Measurements from ENCODE around the gene RAB6B. TPM values are rescaled to one million over a fixed set of nuclear protein-coding genes. Genes with fewer than 3 reads are reported as not detected.

The RAB6B gene
- total and polyA plus RNA-seq, 2 of the 8 experiments (the other 6 are each of a cell fraction or from before 2014, with no cell fraction given), result 7.9 to 15.6 TPM

DNA sequence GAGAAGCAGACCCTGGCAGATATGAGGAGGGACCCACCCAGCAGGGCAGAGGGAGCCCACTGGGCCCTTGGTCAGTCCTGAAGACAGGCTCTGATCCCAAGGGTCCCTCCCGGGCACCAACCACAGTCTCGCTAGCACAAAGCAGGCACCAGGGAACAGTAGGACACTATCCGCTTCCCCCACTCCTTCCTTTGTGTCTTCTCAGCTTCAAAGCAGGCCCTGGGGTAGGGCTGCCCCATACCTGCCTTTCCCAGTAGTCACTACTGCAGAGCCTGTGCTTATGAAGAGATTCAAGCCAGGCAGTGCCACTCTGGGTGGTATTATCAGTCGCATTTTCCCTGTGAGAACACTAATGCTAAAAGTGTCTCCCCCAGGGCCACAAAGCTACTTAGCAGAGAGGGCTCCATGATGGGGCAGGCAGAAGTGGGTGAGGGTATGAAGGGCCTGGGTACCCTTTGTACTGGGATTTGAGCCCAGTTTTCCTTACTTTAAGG lies 57.3 kb downstream of the RAB6B start:
- H3K4me2 ChIP-seq (ENCODE audit: insufficient read depth in 1 of 2, low read depth in 2 of 2, low read length in 2 of 2), result no peak overlapping the region
- H3K9ac ChIP-seq (replicated peaks in 1 of 4; ENCODE audit: extremely low read depth in 1 of 4, low read depth in 3 of 4, low read length in 3 of 4), result no peak overlapping the region
- H3K9me3 ChIP-seq (ENCODE audit: insufficient read depth in 2 of 2, low read depth in 1 of 2, low read length in 1 of 2), result no peaks in the 10 kb centered on the region
- H3K23me2 ChIP-seq (ENCODE audit: low read depth, low read length), result peaks cover 4% of the 10 kb centered on the region; the same call in 1 of the 2 replicates
- no peaks in the 10 kb centered on the region for H3K79me1 ChIP-seq (ENCODE audit: low read depth, low read length)
- peaks cover 0 to 2% (median 0%) of the 10 kb centered on the region in 4 experiments; a peak in 1 of 7 replicates for H3K4me1 ChIP-seq (replicated peaks in 1 of 4; ENCODE audit: control insufficient read depth in 3 of 4, insufficient read depth in 4 of 4, low read length in 3 of 4)
- CTCF ChIA-PET (ENCODE audit: partially characterized antibody), result no interaction called here
- H2BK120ac ChIP-seq (replicated peaks; ENCODE audit: low read depth, low read length), result no peak overlapping the region
- H3K27ac ChIP-seq (ENCODE audit: low read depth, low read length), result no peak overlapping the region; the same call in 1 of the 2 replicates
- H4K8ac ChIP-seq (ENCODE audit: extremely low read depth, insufficient read depth, low read length), result no peak overlapping the region
- 86% methylated on average over 4 of the region's 4 CpGs; no CpG with 5 or more reads in 1 of the 2 experiments for WGBS, 2 experiments (ENCODE audit: extremely low coverage in 1 of 2, insufficient coverage in 1 of 2, insufficient read length in 1 of 2, insufficient replicate concordance in 2 of 2, low coverage in 1 of 2, low lambda C conversion rate in 2 of 2, missing lambda C conversion rate in 1 of 2)
- no peaks in the 10 kb centered on the region; a peak in 3 of 8 replicates for H3K36me3 ChIP-seq (ENCODE audit: control insufficient read depth in 2 of 4, insufficient read depth in 4 of 4, low read length in 3 of 4)
- no peak overlapping the region for H3K56ac ChIP-seq (replicated peaks; ENCODE audit: insufficient read length, low read depth, low read length)
- H3K27me3 ChIP-seq (replicated peaks in 1 of 4; ENCODE audit: control insufficient read depth in 3 of 4, extremely low read depth in 1 of 4, insufficient read depth in 3 of 4, low read length in 3 of 4), result no peaks in the 10 kb centered on the region
- H3K79me2 ChIP-seq (ENCODE audit: control insufficient read depth in 1 of 2, insufficient read depth in 2 of 2, low read length in 2 of 2), result no peaks in the 10 kb centered on the region
- FAIRE-seq, result no peak
- DNase-seq (ENCODE audit: low read depth in 1 of 2, low spot score in 2 of 2), result no peak
- no peak overlapping the region for H2AFZ ChIP-seq (ENCODE audit: low read length)
- H4K20me1 ChIP-seq (replicated peaks in 1 of 2; ENCODE audit: control insufficient read depth in 1 of 2, insufficient read depth in 2 of 2, low read length in 2 of 2), result no peaks in the 10 kb centered on the region
- POLR2A ChIA-PET (ENCODE audit: partially characterized antibody), result no interaction called here
- H3K4me3 ChIP-seq (ENCODE audit: extremely low read depth in 1 of 4, insufficient read depth in 2 of 4, low read depth in 3 of 4, low read length in 4 of 4), result no peak overlapping the region
- no peak overlapping the region for H2AK5ac ChIP-seq (ENCODE audit: low read depth, low read length)
- no peak overlapping the region for H3K4ac ChIP-seq (replicated peaks; ENCODE audit: insufficient read length, low read depth, low read length)
- H4K91ac ChIP-seq (replicated peaks; ENCODE audit: insufficient read length, low read length), result no peak overlapping the region
- no peak overlapping the region for H3K23ac ChIP-seq (ENCODE audit: insufficient read length)
- H3K14ac ChIP-seq (ENCODE audit: insufficient read length), result no peak overlapping the region
- no peak overlapping the region for H2BK15ac ChIP-seq (ENCODE audit: low read length)
- no peak overlapping the region for H4K5ac ChIP-seq (ENCODE audit: insufficient read length, low read depth, low read length)
- H2BK5ac ChIP-seq (ENCODE audit: low read depth, low read length), result no peak overlapping the region
- H2BK12ac ChIP-seq (ENCODE audit: low read depth, low read length), result no peak overlapping the region
- no peak overlapping the region for H3K18ac ChIP-seq (ENCODE audit: extremely low read depth, low read length)
- no peak overlapping the region for H2BK20ac ChIP-seq (ENCODE audit: low read length)
- TF ChIP-seq CTBP2 (IDR thresholded peaks at IDR 0.05; ENCODE audit: borderline replicate concordance, insufficient read depth, insufficient read length, low read length), result no peak
- TF ChIP-seq EZH2 (IDR thresholded peaks at IDR 0.05; ENCODE audit: low read depth, low read length, severe bottlenecking), result no peak
- no peak for TF ChIP-seq FOSL1 (IDR thresholded peaks at IDR 0.05; ENCODE audit: insufficient read depth, low read depth, low read length)

Measured in H1 (cell line).